ENCODE results near the gene MFSD12.

MFSD12 gene

DNA sequence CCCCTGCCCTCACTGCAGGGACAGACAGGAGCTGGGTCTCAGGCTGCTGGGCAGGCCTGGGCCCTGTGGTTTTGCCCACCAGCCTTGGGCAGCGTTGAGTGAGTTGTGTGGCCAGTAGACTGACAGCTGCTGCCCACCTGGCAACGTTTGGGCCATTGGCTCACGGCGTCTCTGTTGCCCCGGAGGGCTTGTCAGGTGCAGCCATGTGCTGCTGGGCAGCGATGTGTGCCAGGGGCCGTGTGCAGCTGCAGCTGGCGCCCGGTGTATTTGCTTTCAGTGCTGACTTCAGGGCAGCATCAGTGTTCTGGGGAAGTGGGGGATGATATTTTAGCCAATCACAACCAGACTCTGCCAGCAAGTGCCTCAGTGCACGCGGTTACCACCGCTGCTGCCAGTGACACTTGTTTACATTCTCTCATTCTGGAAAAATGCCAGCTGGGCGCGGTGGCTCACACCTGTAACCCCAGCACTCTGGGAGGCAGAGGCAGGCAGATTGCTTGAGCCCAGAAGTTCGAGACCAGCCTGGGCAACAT, 40.6 kb downstream of the MFSD12 start:
- Histone ChIP-seq H3K27ac (ENCODE audit: low read depth in 2 of 2, low read length in 2 of 2) (no peak overlapping the region), H3K4me3 (ENCODE audit: low read length in 2 of 2) (no peak overlapping the region), H3K36me3 (ENCODE audit: control insufficient read depth in 2 of 2, insufficient read depth in 2 of 2, low read length in 2 of 2) (peaks cover 5 to 15% of the 10 kb centered on the region in 2 donors), H3K27me3 (ENCODE audit: control insufficient read depth in 2 of 2, insufficient read depth in 2 of 2, low read length in 2 of 2) (no peaks in the 10 kb centered on the region), H3K9ac (ENCODE audit: low read depth in 1 of 2, low read length in 2 of 2) (no peak overlapping the region), H3K4me1 (ENCODE audit: control insufficient read depth in 2 of 2, insufficient read depth in 2 of 2, low read length in 2 of 2) (peaks cover 0 to 2% of the 10 kb centered on the region in 2 donors), H3K9me3 (ENCODE audit: control insufficient read depth in 2 of 2, low read length in 2 of 2) (no peaks in the 10 kb centered on the region)

DNA sequence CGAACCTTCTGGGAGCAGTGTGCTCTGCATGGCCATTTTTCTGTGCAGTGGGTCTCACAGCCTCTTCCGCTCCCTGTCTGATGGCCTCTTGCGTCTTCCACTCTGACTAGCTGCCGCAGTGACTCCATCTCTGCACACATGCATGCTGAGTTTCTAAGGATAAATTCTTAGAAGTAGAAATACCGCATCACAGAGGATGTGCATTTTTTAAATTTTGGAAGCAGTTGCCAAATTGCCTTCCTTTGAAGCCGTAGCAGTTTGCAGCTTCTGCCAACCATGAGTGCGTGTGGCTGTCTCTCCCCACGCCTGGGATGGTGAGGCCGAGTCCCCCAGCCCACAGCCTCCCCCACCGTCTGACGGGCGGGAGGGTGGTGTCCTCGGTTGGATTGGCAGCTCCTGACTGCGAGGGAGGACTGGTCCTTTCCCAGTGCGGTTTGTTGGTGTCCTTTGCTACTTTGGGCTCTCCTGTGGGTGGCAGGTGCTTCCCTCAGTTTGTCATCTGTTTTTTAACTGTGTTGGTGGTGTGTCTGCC, 41.4 kb downstream of the MFSD12 start:
- peaks cover 5 to 17% of the 10 kb centered on the region in 2 donors for H3K36me3 ChIP-seq (ENCODE audit: control insufficient read depth in 2 of 2, insufficient read depth in 2 of 2, low read length in 2 of 2)

GRCh38 chr19:3514930-3515329, 42.5 kb downstream of the MFSD12 start:
- H3K4me3 ChIP-seq (ENCODE audit: low read length in 2 of 2) = no peak overlapping the region
- H3K9ac ChIP-seq (ENCODE audit: low read depth in 1 of 2, low read length in 2 of 2) = no peak overlapping the region
- H3K4me1 ChIP-seq (ENCODE audit: control insufficient read depth in 2 of 2, insufficient read depth in 2 of 2, low read length in 2 of 2) = peaks cover 0 to 2% of the 10 kb centered on the region in 2 donors
- no peaks in the 10 kb centered on the region for H3K9me3 ChIP-seq (ENCODE audit: control insufficient read depth in 2 of 2, low read length in 2 of 2)
- no peaks in the 10 kb centered on the region for H3K27me3 ChIP-seq (ENCODE audit: control insufficient read depth in 2 of 2, insufficient read depth in 2 of 2, low read length in 2 of 2)
- H3K27ac ChIP-seq (ENCODE audit: low read depth in 2 of 2, low read length in 2 of 2) = no peak overlapping the region
- H3K36me3 ChIP-seq (ENCODE audit: control insufficient read depth in 2 of 2, insufficient read depth in 2 of 2, low read length in 2 of 2) = peaks cover 5 to 12% of the 10 kb centered on the region in 2 donors

More for the DNA sequence above, 41.4 kb downstream of the MFSD12 start:
- Histone ChIP-seq H3K4me1 (ENCODE audit: control insufficient read depth in 2 of 2, insufficient read depth in 2 of 2, low read length in 2 of 2) (peaks cover 0 to 2% of the 10 kb centered on the region in 2 donors), H3K27me3 (ENCODE audit: control insufficient read depth in 2 of 2, insufficient read depth in 2 of 2, low read length in 2 of 2) (no peaks in the 10 kb centered on the region), H3K4me3 (ENCODE audit: low read length in 2 of 2) (no peak overlapping the region), H3K9me3 (ENCODE audit: control insufficient read depth in 2 of 2, low read length in 2 of 2) (no peaks in the 10 kb centered on the region), H3K27ac (ENCODE audit: low read depth in 2 of 2, low read length in 2 of 2) (no peak overlapping the region), H3K9ac (ENCODE audit: low read depth in 1 of 2, low read length in 2 of 2) (no peak overlapping the region)

DNA sequence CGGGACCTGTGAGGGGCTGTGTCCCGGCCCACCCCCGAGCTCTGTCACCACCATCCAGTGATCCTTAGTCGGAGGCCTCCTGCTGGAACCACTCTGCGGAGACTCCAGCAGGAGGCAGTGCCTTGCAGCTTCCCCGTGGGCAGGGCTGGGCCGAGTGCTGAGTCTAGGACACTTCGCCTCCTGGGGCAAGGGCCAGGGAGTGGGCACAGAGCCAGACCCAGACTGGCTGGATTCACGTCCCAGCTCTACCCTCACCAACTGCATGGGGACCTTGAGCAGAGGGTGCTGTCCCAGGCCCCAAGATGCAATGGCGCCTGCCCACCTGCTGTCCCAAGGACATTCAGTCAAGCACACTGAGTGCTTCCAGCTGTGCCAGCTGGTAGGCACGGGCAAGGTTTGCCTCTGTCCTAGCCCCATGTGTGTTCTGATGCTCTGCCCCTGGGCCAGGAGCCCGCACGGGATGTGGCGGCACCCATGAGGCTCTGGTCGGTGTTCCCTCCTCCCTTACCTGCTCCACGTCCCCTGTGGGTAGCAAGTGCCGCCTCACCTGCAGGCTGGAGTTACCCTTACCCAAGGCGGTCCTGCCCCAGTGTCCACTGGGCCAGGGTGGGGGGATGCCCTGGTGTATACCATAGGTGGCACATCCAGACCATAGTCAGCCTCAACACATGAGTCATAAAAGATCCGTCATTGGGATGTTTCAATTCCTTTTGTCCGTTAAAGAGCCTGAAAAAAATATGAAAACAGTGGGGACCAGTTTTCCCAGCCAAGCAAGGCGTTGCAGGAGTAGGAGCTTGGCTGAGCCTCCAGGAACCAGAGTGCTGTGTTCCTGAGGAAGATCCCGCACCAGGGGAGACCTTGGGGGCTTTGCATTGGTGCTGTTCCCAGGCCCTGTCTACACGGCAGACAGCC, 43.9 kb downstream of the MFSD12 start:
- no peaks in the 10 kb centered on the region for H3K27me3 ChIP-seq (ENCODE audit: control insufficient read depth in 2 of 2, insufficient read depth in 2 of 2, low read length in 2 of 2)
- no peak overlapping the region for H3K9ac ChIP-seq (ENCODE audit: low read depth in 1 of 2, low read length in 2 of 2)
- H3K27ac ChIP-seq (ENCODE audit: low read depth in 2 of 2, low read length in 2 of 2) = no peak overlapping the region
- no peak overlapping the region for H3K4me3 ChIP-seq (ENCODE audit: low read length in 2 of 2)
- peaks cover 0 to 11% of the 10 kb centered on the region in 2 donors for H3K36me3 ChIP-seq (ENCODE audit: control insufficient read depth in 2 of 2, insufficient read depth in 2 of 2, low read length in 2 of 2)
- peaks cover 0 to 2% of the 10 kb centered on the region in 2 donors for H3K4me1 ChIP-seq (ENCODE audit: control insufficient read depth in 2 of 2, insufficient read depth in 2 of 2, low read length in 2 of 2)
- no peaks in the 10 kb centered on the region for H3K9me3 ChIP-seq (ENCODE audit: control insufficient read depth in 2 of 2, low read length in 2 of 2)

GRCh38 chr19:3512562-3513228, 44.7 kb downstream of the MFSD12 start:
- peaks cover 0 to 3% of the 10 kb centered on the region in 2 donors for H3K4me1 ChIP-seq (ENCODE audit: control insufficient read depth in 2 of 2, insufficient read depth in 2 of 2, low read length in 2 of 2)
- peaks cover 0 to 9% of the 10 kb centered on the region in 2 donors for H3K36me3 ChIP-seq (ENCODE audit: control insufficient read depth in 2 of 2, insufficient read depth in 2 of 2, low read length in 2 of 2)
- H3K27ac ChIP-seq (ENCODE audit: low read depth in 2 of 2, low read length in 2 of 2) = no peak overlapping the region
- H3K27me3 ChIP-seq (ENCODE audit: control insufficient read depth in 2 of 2, insufficient read depth in 2 of 2, low read length in 2 of 2) = no peaks in the 10 kb centered on the region
- no peak overlapping the region for H3K9ac ChIP-seq (ENCODE audit: low read depth in 1 of 2, low read length in 2 of 2)
- H3K9me3 ChIP-seq (ENCODE audit: control insufficient read depth in 2 of 2, low read length in 2 of 2) = no peaks in the 10 kb centered on the region
- no peak overlapping the region for H3K4me3 ChIP-seq (ENCODE audit: low read length in 2 of 2)

- no peaks in the 10 kb centered on the region for H3K9me3 ChIP-seq (ENCODE audit: control insufficient read depth in 2 of 2, low read length in 2 of 2)
- H3K9ac ChIP-seq (ENCODE audit: low read depth in 1 of 2, low read length in 2 of 2) = no peak overlapping the region
- peaks cover 5 to 9% of the 10 kb centered on the region in 2 donors for H3K4me1 ChIP-seq (ENCODE audit: control insufficient read depth in 2 of 2, insufficient read depth in 2 of 2, low read length in 2 of 2)
- peaks cover 0 to 9% of the 10 kb centered on the region in 2 donors for H3K36me3 ChIP-seq (ENCODE audit: control insufficient read depth in 2 of 2, insufficient read depth in 2 of 2, low read length in 2 of 2)
- no peak overlapping the region for H3K27ac ChIP-seq (ENCODE audit: low read depth in 2 of 2, low read length in 2 of 2)
- H3K4me3 ChIP-seq (ENCODE audit: low read length in 2 of 2) = no peak overlapping the region
- H3K27me3 ChIP-seq (ENCODE audit: control insufficient read depth in 2 of 2, insufficient read depth in 2 of 2, low read length in 2 of 2) = no peaks in the 10 kb centered on the region
Observed at GRCh38 chr19:3511506-3512251, 45.7 kb downstream of the MFSD12 start.

DNA sequence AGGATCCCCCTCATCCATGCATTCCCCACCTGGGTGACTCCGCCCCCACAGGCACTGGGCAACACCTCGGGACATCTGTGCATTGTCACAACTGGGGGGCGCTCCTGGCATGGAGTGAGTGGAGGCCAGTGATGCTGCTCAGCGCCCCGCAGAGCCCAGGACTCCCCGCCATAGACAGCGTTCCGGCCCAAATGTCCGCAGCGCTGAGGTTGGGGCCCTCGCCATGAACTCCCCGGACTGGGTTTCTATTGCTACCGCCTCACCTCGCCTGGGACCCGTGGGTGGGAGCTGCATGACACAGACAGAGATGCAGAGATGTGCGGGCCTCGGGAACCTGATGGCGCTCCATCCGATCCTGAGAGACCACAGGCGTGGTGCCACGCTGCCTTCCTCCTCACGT, 46.7 kb downstream of the MFSD12 start:
- no peak overlapping the region for H3K9ac ChIP-seq (ENCODE audit: low read depth in 1 of 2, low read length in 2 of 2)
- no peak overlapping the region for H3K27ac ChIP-seq (ENCODE audit: low read depth in 2 of 2, low read length in 2 of 2)
- H3K4me1 ChIP-seq (ENCODE audit: control insufficient read depth in 2 of 2, insufficient read depth in 2 of 2, low read length in 2 of 2) = peaks cover 6 to 7% of the 10 kb centered on the region in 2 donors
- peaks cover 0 to 9% of the 10 kb centered on the region in 2 donors for H3K36me3 ChIP-seq (ENCODE audit: control insufficient read depth in 2 of 2, insufficient read depth in 2 of 2, low read length in 2 of 2)
- H3K9me3 ChIP-seq (ENCODE audit: control insufficient read depth in 2 of 2, low read length in 2 of 2) = no peaks in the 10 kb centered on the region
- no peak overlapping the region for H3K4me3 ChIP-seq (ENCODE audit: low read length in 2 of 2)
- H3K27me3 ChIP-seq (ENCODE audit: control insufficient read depth in 2 of 2, insufficient read depth in 2 of 2, low read length in 2 of 2) = no peaks in the 10 kb centered on the region

DNA sequence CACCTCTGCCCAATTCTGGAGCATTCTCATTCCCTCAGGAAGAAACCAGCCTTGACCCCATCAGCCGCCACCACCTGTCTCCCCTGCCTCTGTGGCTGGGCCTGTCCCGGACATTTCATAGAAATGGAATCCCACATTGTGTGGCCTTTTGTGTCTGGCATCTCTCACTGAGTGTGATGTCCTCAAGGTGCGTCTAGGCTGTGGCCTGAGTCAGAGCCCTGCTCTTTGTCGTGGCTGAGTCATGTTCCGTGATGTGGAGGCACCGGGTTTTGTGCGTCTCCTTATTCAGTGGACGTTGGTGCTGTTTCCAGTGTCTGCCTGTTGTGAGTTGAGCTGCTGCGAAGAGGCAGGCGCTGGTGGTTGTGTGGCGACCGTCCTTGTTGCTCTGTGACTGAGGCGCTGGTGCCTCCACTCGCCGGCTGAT, 47.8 kb downstream of the MFSD12 start:
- no peaks in the 10 kb centered on the region for H3K27me3 ChIP-seq (ENCODE audit: control insufficient read depth in 2 of 2, insufficient read depth in 2 of 2, low read length in 2 of 2)
- H3K9me3 ChIP-seq (ENCODE audit: control insufficient read depth in 2 of 2, low read length in 2 of 2) = no peaks in the 10 kb centered on the region
- no peak overlapping the region for H3K4me3 ChIP-seq (ENCODE audit: low read length in 2 of 2)
- peaks cover 7 to 11% of the 10 kb centered on the region in 2 donors for H3K4me1 ChIP-seq (ENCODE audit: control insufficient read depth in 2 of 2, insufficient read depth in 2 of 2, low read length in 2 of 2)
- no peak overlapping the region for H3K27ac ChIP-seq (ENCODE audit: low read depth in 2 of 2, low read length in 2 of 2)
- no peak overlapping the region for H3K9ac ChIP-seq (ENCODE audit: low read depth in 1 of 2, low read length in 2 of 2)
- peaks cover 0 to 9% of the 10 kb centered on the region in 2 donors for H3K36me3 ChIP-seq (ENCODE audit: control insufficient read depth in 2 of 2, insufficient read depth in 2 of 2, low read length in 2 of 2)

DNA sequence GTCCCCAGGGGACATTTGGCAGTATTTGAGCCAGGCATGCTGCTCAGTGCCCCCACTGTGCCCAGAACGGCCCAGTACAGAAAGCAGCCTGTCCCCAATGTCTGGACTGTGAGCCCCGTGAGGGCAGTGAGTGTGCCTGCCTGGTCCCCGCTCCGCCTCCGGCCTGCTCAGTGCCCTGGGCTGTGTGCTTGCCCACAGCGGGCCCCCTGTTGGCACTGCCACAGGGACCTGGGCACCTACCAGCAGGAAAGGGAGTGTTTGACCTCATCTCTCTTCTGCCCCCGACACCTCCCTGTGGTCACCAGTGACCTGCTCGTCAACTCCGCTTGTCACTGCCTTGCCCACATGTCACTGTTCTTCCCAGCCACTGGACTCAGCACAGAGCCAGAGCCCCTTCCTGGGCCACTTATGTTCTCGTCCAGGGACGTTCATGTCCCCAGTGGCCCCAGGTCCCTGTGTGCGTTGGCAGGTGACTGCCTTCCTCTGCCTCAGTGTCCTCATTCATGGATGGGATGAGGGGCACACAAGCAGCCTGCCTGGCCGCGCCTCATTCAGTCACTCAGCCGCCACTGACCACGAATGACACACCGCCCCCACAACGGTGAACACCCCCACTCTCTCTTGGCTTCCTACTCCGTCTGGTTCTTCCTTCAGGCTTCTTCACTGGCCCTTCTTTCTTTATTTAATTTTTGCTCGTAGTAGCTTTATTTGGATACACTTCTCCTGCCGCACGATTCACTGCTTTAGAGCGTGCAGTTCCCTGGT, 48.4 kb downstream of the MFSD12 start:
- H3K4me3 ChIP-seq (ENCODE audit: low read length in 2 of 2) = no peak overlapping the region
- no peak overlapping the region for H3K9ac ChIP-seq (ENCODE audit: low read depth in 1 of 2, low read length in 2 of 2)
- peaks cover 0 to 9% of the 10 kb centered on the region in 2 donors for H3K36me3 ChIP-seq (ENCODE audit: control insufficient read depth in 2 of 2, insufficient read depth in 2 of 2, low read length in 2 of 2)
- no peak overlapping the region for H3K27ac ChIP-seq (ENCODE audit: low read depth in 2 of 2, low read length in 2 of 2)
- H3K9me3 ChIP-seq (ENCODE audit: control insufficient read depth in 2 of 2, low read length in 2 of 2) = no peaks in the 10 kb centered on the region
- H3K4me1 ChIP-seq (ENCODE audit: control insufficient read depth in 2 of 2, insufficient read depth in 2 of 2, low read length in 2 of 2) = peaks cover 7 to 11% of the 10 kb centered on the region in 2 donors
- H3K27me3 ChIP-seq (ENCODE audit: control insufficient read depth in 2 of 2, insufficient read depth in 2 of 2, low read length in 2 of 2) = no peaks in the 10 kb centered on the region

Measured in mucosa of rectum (tissue), 2 donors.